Cardiac ventricle fibroblast (primary cell): ENCODE results near the gene TMEM128. TPM values are rescaled to one million over a fixed set of nuclear protein-coding genes. Genes with fewer than 3 reads are reported as not detected.

ENCODE experiments used
- total RNA-seq: library from RNA; depleted of rRNA; stranded (reverse); fragments of >200 nt; gene quantifications from 2 replicates; pipeline ENCODE4 v1.2.3, GENCODE V29; 2015

The TMEM128 gene, protein sequence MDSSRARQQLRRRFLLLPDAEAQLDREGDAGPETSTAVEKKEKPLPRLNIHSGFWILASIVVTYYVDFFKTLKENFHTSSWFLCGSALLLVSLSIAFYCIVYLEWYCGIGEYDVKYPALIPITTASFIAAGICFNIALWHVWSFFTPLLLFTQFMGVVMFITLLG
- 15.2 and 18.4 TPM in 2 replicates for total RNA-seq

DNA sequence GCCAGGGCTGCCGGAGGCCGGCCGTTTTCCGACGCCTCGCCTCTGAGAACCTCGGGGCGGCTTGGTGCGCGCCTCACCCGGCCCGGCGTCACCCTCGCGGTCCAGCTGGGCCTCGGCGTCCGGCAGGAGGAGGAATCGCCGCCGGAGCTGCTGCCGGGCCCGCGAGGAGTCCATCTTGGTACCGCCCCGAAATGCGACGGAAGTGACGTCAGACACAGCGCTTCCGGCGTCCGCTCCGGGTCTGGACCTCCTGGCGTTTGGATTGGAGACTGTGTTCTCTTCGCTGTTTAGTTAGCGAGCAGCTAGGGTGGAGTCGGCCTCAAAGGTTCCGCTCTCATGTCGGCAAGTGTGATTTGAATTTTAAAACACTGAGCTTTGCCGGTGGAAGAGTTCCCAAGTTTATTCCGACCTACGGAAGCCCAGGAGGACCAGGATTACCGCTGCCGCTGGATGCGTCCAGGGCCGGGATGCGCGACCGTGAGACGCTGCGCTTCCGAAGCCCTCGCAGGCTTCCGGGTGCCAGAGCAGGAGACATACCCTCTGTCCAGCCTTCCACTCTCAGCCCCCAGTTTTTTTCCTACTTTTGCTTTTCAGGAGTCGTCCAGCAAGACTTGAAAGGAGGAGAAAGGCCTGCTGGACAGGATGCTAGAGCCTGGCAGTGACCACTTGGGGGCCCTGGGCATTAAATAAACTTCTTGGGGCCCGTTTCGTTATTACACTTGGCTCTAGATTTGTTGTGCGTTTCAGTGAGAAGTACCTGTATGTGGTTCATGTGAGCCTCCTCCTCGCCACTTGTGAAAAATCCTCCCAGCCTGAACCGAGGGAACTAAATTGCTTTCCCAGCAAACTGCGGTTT is at the start of gene TMEM128:
Gene TMEM128 (minus strand): TSS at position 195 of the 856 bp plus-strand sequence. CDS start 21 bp downstream, at position 174.

DNA sequence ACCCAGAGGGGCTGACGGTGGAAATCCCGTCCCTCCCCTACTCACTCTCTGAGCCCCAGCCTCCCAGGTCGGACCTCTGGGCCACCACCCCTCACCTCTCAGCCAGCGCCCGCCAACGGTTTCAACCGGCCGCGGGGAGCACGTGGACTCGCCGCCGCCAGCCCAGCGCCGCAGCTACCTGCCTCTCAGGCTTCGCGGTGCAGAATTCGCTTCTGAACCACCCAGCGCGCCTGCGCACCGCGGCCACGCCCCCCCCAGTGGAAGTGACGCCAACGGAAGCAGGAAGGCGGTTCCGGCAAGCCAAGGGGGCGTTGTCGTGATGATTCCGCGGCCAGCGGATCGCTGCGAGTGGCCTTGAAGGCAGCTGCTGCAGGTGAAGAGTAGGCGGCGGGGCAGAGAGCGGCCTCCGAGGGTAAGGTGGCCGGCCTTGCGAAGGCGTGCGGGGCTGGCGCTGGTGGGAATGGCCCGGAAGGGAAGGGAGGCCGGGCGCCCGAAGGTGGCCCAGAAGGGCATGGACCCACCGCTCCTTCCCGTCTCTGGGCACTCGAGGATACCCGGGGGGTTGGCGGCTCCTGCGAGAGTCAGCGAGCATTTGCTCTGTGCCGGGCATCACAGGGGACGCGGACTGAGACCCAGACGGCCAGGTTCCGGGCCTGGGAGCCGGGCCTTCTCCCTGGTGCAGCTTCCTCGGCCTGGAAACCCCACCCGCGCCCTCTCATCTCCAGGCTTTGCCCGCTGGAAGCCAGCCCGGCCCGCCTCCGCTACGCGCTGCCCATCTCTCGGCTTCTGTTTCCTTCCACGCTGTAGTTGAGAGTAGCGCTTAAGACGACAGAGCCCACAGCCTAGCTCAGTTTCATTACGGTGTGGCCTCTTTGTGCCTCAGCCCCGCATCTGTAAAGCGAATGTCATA is 42.2 kb upstream of the TMEM128 start, which contains the start of the genes LYAR and ZBTB49:
Gene LYAR (minus strand): TSS at position 214 of the 910 bp plus-strand sequence. CDS start 6,412 bp downstream, outside the sequence.
Gene ZBTB49 (plus strand): TSS at position 311 of the 910 bp plus-strand sequence. CDS start 9,695 bp downstream, outside the sequence.

DNA sequence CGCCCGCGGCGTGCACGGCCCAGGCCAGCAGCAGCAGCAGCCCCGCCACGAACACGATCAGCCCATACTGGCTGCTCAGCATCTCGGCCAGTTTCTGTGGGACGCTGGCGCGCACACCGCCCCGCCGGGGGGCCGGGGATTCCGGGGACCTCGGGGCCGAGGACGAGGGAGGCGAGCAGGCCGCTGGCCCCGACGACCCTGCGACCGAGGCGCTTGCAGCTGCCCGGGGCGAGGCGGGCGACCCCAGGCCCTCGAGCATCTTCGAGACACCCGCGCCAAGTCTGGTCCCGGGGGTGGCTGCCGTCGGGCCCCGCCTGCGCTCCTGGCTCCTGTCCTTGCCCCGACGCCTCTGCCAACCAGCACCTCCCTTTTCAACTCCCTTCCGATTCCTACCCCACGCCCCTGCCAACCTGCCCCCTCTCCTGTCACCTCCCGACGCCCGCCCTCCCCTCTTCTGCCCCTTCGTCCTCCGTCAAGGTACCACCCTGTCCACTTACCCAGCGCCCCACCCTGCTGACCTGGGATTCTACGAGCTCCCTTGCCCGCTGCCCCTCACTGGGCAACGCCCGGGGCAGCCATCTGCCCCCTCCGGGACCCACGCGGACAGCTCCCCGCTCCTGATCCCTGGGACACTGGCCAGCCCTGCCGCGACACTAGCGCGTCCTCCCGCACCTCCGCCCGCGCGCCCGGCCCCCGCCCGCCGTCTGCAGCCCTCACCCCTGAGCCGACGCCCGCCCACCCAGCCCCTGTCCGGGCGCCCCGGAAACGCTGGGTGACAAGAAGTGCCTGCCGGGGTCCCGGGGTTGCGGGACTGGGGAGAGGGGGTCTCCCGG is 21.2 kb downstream of the TMEM128 start, which contains the start of gene OTOP1:
Gene OTOP1 (minus strand): TSS at position 324 of the 833 bp plus-strand sequence. CDS start 65 bp downstream, at position 259.

Other genes with a start within 250 kb of the TMEM128 start
- gene OTOP1, start 21.3 kb downstream of the TMEM128 start, total RNA-seq, result not detected in 2 replicates
- gene LYAR, start 41.9 kb upstream of the TMEM128 start, total RNA-seq, result 10.7 and 11.1 TPM in 2 replicates
- gene ZBTB49, start 42.0 kb upstream of the TMEM128 start, total RNA-seq, result 2.7 and 5.1 TPM in 2 replicates
- gene NSG1, start 138.9 kb upstream of the TMEM128 start, total RNA-seq, result 5.9 and 6.4 TPM in 2 replicates